Measurements from ENCODE around the gene CYP1A1.
"Not testable (repeated sequence)": the region's sequence is repeated elsewhere in the genome, so short reads cannot be mapped to it uniquely, and the experiment has no call there.

Gene CYP1A1

DNA sequence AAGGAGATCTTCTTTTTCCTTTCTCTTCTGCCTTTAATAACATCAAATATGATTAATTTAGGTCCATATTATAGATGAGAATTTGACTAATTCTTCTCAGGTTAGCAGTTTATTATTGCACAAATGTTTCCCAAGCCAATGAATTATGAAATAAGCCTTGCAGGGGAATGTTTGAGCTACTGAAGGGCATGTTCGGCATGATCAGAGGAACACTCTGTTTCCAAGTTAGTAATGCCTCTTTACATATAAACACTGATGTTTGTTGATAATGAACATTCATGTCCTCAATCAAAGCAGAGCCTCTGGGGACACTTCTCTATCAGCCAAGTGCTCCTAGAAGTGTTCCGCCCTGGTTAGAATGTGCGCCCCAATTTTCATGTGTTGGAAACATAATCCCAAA is 10.0 kb upstream of the CYP1A1 start:
- no peak for DNase-seq (ENCODE audit: low read depth)

DNA sequence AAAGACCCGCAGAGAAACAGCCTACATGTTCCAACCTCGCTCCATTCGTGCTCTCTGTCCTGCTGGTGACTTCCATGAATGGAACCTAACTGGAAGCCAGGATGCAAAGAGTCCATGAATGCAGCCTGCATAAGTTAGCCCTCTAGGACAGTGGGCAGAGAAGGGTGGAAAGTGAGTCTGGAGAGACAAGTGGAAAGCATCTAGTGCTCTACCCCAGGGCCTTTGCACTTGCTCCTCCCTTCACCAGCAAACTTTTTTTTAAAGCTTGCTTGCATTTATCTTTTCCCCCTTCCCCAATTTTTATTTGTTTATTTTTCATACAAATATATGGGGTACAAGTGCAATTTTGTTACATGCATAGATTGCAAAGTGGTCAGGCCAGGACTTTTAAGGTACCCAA is 7.9 kb upstream of the CYP1A1 start:
- DNase-seq (ENCODE audit: low read depth): no peak

DNA sequence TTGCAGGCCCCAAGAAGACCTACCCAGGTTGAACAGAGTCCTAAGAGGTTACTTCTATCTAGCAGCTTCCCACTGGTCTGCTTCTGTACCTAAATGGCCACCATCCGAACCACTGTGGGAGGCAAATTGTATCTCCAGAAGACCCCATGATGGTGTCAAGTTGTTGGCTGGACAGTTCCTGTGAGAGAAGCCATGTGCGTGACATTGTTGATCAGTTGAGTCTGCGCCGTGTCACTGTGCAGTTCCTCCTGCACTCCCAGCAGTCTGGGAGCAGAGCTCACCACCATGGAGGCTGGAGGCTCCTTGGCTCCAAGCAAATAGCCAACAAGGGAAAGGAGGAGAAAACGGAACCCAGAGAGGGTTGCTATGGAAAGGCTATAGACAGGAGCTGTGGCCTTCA is 7.5 kb upstream of the CYP1A1 start:
- no peak for DNase-seq (ENCODE audit: low read depth)

DNA sequence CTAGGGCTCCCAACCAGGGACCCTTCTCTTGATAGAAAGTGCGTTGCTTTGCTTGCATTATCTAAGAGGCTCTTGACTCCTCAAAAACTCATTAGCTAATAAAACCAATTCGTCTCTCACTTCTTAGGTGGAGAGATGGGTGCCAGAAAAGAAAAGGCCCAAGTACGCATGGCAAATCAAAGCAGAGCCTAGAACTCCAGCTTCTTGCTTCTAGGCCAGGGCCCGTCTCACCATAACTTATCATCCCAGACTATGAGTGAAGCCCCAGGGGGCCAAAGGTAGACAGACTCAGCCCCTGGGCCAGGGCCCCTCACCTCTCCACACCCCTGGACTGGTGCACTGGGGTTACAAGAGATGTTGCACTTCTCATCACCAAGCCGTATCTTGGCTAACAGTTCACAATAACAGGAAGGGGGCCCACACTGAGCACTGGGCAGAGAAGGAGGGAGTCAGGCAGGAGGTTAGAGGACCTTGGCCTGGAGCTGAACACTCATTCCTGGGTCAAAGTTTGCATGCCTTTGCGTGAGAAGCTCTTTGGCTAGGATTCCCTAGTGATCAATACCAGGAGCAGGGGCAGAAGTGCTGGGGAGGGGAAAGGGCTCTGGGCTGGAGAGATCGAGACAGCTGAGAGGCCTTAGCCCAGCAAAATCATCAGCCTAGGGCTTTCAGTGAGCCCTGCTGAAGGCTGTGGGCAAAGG is 5.4 kb upstream of the CYP1A1 start:
- no peak for DNase-seq (ENCODE audit: low read depth)

DNA sequence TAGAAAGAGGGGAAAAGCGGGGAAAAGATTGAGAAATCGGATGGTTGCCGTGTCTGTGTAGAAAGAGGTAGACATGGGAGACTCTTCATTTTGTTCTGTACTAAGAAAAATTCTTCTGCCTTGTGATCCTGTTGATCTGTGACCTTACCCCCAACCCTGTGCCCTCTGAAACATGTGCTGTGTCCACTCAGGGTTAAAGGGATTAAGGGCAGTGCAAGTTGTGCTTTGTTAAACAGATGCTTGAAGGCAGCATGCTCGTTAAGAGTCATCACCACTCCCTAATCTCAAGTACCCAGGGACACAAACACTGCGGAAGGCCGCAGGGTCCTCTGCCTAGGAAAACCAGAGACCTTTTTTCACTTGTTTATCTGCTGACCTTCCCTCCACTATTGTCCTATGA is 4.0 kb upstream of the CYP1A1 start:
- DNase-seq (ENCODE audit: low read depth): not testable (repeated sequence)

DNA sequence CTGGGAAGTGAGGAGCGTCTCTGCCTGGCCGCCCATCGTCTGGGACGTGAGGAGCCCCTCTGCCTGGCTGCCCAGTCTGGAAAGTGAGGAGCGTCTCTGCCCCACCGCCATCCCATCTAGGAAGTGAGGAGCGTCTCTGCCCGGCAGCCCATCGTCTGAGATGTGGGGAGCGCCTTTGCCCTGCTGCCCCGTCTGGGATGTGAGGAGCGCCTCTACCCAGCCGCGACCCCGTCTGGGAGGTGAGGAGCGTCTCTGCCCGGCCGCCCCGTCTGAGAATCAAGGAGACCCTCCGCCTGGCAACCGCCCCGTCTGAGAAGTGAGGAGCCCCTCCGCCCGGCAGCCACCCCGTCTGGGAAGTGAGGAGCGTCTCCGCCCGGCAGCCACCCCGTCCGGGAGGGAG is 3.4 kb upstream of the CYP1A1 start:
- not testable (repeated sequence) for DNase-seq (ENCODE audit: low read depth)

DNA sequence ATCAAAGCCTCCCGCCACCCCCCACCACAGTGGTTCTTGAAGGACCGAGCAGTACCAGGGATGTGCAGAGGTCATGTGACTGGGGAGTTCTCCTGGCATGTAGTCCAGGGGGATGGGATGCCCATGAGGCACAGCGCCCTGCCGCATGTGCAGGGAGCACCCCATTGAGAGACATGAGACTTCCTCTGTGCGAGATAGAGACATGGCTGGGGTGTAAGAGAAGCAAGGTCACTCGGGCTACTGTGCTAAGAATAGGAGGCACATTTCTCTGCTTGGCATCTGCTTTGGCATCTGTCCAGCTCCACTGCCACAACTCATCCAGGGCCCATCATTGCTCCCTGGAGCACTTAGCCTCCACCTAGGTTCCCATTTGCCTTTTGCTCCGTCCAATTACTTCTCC is 2.4 kb upstream of the CYP1A1 start:
- no peak for DNase-seq (ENCODE audit: low read depth)

DNA sequence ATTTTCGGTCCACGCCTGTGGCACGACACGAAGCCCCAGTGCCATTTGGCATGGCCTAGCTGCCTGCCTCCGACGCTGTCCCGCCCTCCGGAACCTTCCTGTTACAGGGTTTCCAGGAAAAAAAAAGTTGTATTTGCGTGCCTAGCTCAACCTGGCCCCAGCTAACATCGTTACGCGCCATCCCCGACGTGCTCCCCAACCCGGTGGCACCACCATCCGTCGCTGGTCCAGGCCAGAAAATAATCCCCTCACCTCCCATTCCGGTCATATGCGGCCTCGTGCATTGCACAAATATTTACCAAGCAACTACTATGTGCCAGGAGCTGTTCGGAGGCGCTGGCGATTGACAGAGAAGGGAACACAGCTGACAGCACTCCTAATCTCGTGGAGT is 1.4 kb upstream of the CYP1A1 start:
- DNase-seq (ENCODE audit: low read depth): peak; percentile 8

DNA sequence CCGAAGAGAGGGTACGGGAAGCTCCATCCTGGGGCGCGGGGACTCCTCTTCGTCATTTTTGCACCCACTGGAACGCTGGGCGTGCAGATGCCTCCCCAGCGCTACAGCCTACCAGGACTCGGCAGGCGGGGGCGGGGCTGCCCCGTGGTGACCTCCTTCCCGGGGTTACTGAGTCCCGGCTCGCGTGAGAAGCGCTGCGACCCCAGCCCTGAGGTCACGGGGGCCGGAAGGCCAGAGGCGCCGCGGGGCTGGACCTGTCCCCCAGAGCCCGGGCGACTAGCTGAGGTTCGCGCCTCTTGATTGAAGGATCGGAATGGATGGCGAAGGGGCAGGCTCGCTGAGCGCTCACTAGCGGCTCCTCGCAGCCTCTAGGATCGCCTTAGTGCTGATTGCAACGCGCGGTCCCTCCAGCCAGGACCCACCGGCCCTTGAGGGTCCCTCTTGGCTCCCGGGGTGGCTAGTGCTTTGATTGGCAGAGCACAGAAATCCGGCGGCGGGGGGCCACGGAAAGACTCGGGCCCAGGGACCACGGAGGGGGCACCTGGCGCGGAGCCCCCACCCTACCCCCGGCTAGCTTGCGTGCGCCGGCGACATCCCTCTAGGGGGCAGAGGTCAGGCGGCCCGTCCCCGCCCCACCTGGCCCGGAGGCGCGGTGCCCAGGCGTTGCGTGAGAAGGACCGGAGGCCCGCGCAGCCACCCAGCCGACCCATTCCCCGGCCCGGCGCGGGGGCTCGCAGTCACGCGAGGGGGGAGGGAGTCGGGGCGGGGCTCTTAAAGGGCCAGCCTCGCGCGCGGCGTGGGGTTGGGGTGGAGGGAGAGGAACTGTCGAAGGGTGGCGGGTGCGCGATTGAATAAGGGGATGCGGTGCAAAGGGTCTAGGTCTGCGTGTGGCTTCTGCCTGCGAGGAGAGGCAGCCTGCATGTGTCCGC is 781 bp upstream of the CYP1A1 start:
- peak; percentile 55 for DNase-seq (ENCODE audit: low read depth)

DNA sequence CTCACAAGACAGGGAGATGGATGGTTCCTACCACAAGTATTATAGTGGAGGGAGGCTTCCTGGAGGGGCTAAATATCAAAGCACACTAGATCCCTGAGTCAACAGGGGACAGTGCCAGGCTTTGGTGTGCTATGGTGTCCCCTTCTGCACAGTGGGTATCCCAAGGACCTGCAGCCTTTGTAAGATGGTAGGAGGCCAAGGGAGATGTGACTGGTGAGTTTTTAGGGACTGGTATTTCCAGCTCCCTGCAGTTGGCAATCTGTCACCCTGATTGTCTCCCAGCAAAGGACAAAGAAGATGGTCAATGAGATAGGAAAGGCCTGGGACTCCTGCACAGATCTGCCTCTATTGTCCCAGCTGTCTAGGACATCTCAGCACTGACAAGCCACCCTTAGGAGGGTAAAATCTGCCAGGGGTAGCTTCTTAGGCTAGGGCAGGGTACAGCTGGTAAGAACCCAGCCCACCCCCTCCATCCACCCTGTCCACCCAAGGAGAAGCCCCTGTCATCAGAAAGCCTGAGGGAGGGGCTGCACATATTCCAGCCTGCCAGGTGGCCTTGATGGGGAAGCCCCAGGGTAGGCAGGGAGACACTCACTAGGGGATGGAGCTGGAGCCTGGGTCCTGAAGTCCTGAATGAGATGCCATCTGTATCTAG is 631 bp downstream of the CYP1A1 start:
- no peak for DNase-seq (ENCODE audit: low read depth)

DNA sequence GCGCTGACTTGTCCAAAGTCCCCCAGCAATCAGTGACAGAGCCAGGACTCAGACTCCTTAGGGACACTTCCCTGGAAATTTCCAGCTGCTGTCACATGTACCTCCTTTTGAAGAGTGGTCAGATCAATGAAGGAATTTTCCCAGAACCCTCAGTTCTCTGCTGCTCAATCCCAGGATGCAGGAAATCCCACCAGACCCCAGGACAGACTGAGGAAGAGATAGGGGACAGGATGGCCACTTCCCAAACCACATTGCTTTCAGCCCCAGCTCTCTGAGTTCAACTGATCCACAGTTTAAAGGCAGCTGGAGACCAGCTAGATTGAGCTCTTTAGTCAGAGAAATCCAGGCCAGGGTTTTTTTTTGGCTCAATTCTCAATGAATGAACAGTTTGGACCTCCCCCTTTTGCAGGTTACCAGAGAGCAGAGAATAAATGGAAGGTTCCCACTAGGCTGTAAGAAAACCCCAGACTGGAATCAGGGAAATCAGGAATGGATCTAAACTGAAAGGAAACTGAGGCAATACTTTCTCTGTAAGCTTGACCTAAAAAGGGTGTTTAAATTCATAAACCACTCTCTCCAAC is 1.5 kb downstream of the CYP1A1 start:
- no peak for DNase-seq (ENCODE audit: low read depth)

DNA sequence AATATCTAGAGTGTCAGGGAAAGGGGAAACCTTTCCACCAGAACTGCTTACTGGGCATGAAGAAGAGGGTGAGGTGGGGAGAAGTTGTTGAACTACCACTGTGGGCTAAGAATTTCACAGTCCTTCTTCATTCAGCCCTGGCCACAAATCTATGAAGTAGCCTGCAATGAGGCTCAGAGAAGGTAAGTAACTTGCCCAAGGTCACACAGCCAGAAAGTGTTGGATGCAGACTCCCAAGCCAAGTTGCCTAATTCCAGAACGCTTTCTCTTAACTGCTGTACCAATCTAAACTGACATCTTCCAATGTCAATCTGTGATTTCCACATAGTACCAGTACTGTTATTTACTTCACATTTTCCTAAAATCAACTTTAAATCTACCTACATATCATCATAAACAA is 2.1 kb downstream of the CYP1A1 start:
- no peak for DNase-seq (ENCODE audit: low read depth)

DNA sequence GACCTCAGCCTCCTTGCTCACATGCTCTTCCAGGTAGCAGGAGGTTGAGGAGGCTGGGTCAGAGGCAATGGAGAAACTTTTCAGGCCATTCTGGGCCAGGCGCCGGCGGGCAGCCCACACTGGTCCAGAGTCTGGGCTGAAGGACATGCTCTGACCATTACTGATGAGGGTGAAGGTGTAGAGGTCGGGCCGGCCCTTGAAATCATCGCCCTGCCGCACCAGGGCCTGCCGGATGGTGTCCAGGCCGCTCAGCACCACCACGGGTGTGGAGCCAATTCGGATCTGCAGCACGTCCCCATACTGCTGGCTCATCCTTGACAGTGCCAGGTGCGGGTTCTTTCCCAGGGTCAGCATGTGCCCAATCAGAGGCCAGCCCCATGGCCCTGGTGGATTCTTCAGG is 2.7 kb downstream of the CYP1A1 start:
- DNase-seq (ENCODE audit: low read depth): no peak

DNA sequence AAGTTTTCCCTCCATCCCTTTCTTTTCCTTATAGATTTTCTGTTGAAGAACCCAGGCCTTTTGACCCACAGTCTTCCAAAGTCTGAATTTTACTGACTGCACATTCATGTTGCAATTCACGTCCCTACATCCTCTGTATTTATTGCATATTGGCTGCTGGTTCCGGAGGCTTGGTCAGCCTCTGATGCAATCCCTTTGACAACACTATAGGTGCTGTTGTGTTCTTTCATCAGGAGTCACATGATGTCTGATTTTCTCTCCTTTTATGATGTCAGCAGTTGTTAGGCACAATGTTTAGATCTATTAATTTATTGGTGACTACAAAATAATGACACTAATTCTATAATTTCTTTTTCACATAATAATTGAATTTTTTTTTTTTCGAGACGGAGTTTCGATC is 8.7 kb downstream of the CYP1A1 start:
- no peak for DNase-seq (ENCODE audit: low read depth)

DNA sequence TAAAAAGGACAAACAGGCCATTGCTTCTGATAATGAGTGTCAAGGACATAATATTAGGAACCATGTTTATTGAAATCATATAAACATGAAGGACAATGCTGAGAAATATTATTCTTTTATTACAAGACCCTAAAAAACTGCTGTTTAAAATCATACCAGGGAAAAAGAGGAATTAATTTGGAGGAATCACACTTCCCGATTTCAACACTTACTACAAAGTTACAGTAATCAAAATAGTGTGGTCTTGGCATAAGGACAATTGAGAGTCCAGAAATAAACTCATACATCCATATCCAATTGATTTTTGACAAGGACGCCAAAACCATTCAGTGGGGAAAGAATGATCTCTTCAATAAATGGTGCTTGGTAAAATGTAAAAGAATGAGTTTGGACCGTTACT is 13.0 kb downstream of the CYP1A1 start:
- DNase-seq (ENCODE audit: low read depth): no peak

DNA sequence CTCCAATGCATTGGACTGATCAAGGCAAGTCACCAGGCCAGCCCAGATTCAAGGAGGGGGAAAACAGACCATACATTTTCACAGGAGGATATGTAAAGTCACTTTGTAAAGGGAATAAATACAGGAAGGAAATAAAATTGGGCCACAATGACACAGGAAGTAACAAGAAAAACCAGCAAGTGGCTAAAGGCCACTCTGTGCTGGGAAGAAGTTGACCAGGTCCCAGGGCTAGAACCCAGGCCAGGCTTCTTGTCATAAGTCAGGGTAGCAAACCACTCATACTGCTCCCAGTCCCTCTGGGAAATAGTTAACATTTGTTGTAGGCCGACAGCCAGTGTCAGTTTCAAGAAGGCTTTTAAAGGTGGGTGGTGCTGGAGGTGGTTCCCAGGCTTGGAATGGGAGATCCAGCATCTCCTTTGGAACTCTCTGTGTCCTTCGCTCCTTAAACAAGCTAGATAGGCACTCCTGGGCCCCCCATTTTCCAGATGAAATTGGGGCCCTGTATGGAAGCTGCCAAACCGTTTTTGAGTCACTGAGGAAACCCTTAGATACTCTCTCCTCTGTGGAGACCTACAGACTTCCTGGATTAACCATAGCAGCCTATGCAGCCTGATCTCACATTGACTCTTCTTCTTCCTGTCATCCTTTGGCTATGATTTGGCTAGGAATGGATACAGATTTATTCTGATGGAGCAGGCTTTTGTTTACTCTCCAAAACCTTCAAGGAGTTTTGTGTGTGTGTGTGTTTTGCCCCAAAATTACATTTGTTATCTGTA is 14.8 kb downstream of the CYP1A1 start:
- DNase-seq (ENCODE audit: low read depth): no peak

DNA sequence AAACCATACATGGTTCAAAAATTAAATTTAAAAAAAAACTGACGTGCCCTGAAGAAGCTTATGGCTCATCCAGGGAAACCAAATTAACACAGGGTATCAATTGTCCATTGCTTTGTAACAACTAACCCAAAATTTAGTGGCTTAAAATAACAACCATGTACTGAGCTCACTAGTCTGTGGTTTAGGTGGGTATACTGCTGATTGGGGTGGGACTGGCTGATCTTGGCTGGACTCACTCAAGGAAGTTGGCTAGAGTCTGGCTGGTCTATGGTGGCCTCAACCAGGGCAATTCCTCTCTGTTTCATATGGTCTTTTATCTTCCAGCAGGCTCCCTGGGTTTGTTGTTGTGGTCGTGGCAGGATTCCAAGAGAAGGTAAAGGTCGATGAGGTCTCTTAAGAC is 15.4 kb downstream of the CYP1A1 start:
- DNase-seq (ENCODE audit: low read depth): no peak

DNA sequence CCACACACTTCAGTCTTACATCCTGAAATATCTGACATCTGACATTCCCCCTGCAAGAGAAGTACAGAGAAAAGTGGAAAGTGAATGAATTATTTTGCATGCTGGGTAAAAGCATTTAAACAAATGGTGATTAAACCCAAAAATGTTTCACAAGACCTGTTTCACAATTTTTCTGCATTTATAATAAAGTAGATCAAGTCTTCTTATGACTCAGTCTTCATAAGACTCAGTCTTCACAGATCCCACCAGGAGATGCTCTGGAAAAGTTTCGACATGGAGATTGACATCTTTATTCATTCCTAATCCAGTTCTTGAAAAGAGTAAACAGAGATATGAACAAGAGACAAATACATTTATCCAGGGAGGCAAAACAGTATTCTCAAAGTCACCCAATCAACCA is 16.3 kb downstream of the CYP1A1 start:
- DNase-seq (ENCODE audit: low read depth): no peak

DNA sequence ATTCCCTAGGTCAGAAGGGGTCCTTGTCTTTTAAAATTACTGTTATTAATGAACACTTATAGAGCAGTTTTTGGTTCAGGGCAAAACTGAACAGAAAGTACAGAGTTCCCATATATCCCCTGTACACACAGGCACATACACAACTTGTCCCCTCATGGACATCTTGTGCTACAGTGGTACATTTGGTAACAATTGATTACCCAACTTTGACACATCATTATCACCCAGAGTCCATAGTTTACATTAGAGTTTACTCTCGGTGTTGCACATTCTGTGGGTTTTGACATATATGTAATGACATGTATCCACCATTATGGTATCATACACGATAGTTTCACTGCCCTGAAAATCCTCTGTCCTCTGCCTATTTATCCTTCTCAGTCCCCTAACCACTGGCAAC is 28.5 kb downstream of the CYP1A1 start:
- no peak for DNase-seq (ENCODE audit: low read depth)

DNA sequence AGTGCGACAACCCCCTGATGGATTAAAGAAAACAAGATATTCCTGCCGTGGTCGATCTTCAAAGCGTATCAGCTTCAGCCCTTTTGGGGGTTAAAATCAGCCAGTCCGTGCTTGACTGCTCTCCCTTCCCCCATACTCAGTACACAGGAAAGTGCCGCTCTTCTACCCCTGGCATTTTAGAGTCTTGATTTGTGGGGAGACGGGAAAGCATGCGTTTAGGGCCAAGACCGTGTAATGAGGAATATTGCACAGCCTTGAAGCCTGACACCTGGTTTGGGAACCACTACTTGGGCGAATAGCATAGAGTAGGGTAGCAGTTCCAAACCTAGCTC is 29.0 kb downstream of the CYP1A1 start:
- DNase-seq (ENCODE audit: low read depth): no peak

DNA sequence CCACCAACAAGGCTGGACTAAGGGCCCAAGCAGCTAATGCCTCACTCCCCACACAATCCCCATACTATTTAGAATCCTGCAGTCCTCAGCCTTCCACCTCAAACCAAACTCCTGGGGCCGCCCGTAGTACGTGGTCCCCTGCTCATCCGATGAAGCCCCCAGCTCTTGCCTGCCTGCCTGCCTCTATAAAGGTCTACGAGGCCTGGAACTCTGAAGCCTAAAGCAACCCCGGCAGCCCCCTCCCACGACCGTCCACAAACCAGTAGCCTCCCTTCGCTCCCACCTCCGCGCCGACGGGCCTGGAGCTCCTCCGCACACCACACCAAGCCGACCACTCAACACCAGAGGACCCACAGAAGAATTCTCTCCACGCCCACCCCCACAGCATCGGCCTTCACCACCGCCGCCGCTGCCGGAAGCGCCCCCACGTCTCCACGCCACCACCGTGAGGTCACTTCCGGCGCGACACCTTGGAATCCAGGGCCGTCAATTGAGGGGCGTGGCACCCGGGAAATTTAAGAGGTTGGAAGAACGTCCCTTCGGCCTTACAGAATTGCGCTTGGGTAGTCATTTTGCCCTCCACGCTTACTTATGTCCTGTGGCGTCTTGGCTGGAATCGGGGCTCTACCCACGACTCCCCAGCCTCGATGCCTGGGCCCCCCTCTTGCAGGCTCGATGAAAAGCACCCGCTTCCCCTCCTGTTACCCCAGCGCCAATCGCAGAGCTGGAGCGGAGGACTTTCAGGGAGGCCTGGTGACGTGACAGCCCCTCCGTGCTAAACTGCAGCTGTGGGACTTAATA is 29.5 kb downstream of the CYP1A1 start, which contains the start of gene EDC3:
TSS of gene EDC3 (minus strand) at position 428 of the 801 bp plus-strand sequence. CDS start 20,900 bp downstream, outside the sequence.
- peak; percentile 71 for DNase-seq (ENCODE audit: low read depth)
